ENCODE results near the gene C3orf20.

C3orf20 gene

GRCh38 chr3:14765060-14765400, 90.1 kb downstream of the C3orf20 start:
- Histone ChIP-seq H3K36me3 (ENCODE audit: insufficient read depth) (no peaks in the 10 kb centered on the region), H3K4me3 (IDR thresholded peaks at IDR 0.05; ENCODE audit: insufficient read depth, low read depth, low read length) (no peak overlapping the region), H4K20me1 (ENCODE audit: insufficient read depth) (no peaks in the 10 kb centered on the region), H3K27ac (no peak overlapping the region), H3K9ac (no peak overlapping the region), H3K27me3 (ENCODE audit: insufficient read depth, low read depth) (no peaks in the 10 kb centered on the region), H3K4me2 (no peak overlapping the region), H3K4me1 (ENCODE audit: low read depth, poor library complexity, severe bottlenecking) (no peaks in the 10 kb centered on the region), H3K79me2 (ENCODE audit: insufficient read depth, low read depth) (no peaks in the 10 kb centered on the region), H2AFZ (ENCODE audit: low read depth) (no peak overlapping the region)
- TF ChIP-seq CTCF (conservative IDR thresholded peaks at IDR 0.05; ENCODE audit: low read depth, low read length): no peak

- H3K4me2 ChIP-seq: no peak overlapping the region
- no peaks in the 10 kb centered on the region for H3K36me3 ChIP-seq (ENCODE audit: insufficient read depth)
- no peak for TF ChIP-seq CTCF (conservative IDR thresholded peaks at IDR 0.05; ENCODE audit: low read depth, low read length)
- H3K27me3 ChIP-seq (ENCODE audit: insufficient read depth, low read depth): no peaks in the 10 kb centered on the region
- H3K9ac ChIP-seq: no peak overlapping the region
- no peak overlapping the region for H2AFZ ChIP-seq (ENCODE audit: low read depth)
- H3K27ac ChIP-seq: no peak overlapping the region
- H3K4me1 ChIP-seq (ENCODE audit: low read depth, poor library complexity, severe bottlenecking): no peaks in the 10 kb centered on the region
- no peaks in the 10 kb centered on the region for H3K79me2 ChIP-seq (ENCODE audit: insufficient read depth, low read depth)
- H4K20me1 ChIP-seq (ENCODE audit: insufficient read depth): no peaks in the 10 kb centered on the region
- H3K4me3 ChIP-seq (IDR thresholded peaks at IDR 0.05; ENCODE audit: insufficient read depth, low read depth, low read length): no peak overlapping the region
Measured at GRCh38 chr3:14765576-14766427, 90.9 kb downstream of the C3orf20 start.

GRCh38 chr3:14766428-14767244, 91.7 kb downstream of the C3orf20 start:
- Histone ChIP-seq H3K4me2 (no peak overlapping the region), H3K9ac (no peak overlapping the region), H3K79me2 (ENCODE audit: insufficient read depth, low read depth) (no peaks in the 10 kb centered on the region), H3K4me3 (IDR thresholded peaks at IDR 0.05; ENCODE audit: insufficient read depth, low read depth, low read length) (no peak overlapping the region), H3K27ac (no peak overlapping the region), H2AFZ (ENCODE audit: low read depth) (no peak overlapping the region), H4K20me1 (ENCODE audit: insufficient read depth) (no peaks in the 10 kb centered on the region), H3K36me3 (ENCODE audit: insufficient read depth) (no peaks in the 10 kb centered on the region), H3K4me1 (ENCODE audit: low read depth, poor library complexity, severe bottlenecking) (no peaks in the 10 kb centered on the region), H3K27me3 (ENCODE audit: insufficient read depth, low read depth) (no peaks in the 10 kb centered on the region)
- no peak for TF ChIP-seq CTCF (conservative IDR thresholded peaks at IDR 0.05; ENCODE audit: low read depth, low read length)

GRCh38 chr3:14767245-14768051, 92.5 kb downstream of the C3orf20 start:
- H3K4me1 ChIP-seq (ENCODE audit: low read depth, poor library complexity, severe bottlenecking): no peaks in the 10 kb centered on the region
- no peak overlapping the region for H2AFZ ChIP-seq (ENCODE audit: low read depth)
- no peak overlapping the region for H3K9ac ChIP-seq
- H3K27me3 ChIP-seq (ENCODE audit: insufficient read depth, low read depth): no peaks in the 10 kb centered on the region
- H3K27ac ChIP-seq: no peak overlapping the region
- no peaks in the 10 kb centered on the region for H3K79me2 ChIP-seq (ENCODE audit: insufficient read depth, low read depth)
- no peak overlapping the region for H3K4me2 ChIP-seq
- no peaks in the 10 kb centered on the region for H3K36me3 ChIP-seq (ENCODE audit: insufficient read depth)
- no peak for TF ChIP-seq CTCF (conservative IDR thresholded peaks at IDR 0.05; ENCODE audit: low read depth, low read length)
- H3K4me3 ChIP-seq (IDR thresholded peaks at IDR 0.05; ENCODE audit: insufficient read depth, low read depth, low read length): no peak overlapping the region
- H4K20me1 ChIP-seq (ENCODE audit: insufficient read depth): no peaks in the 10 kb centered on the region
